Suprapubic skin (tissue), 4 donors: ENCODE measurements around the gene SH2D6. TPM values are rescaled to one million over a fixed set of nuclear protein-coding genes. Genes with fewer than 3 reads are reported as not detected.

Experiments used
- DNase-seq, 2 donors: peaks; one replicate each; pipeline ENCODE4 v3.0.0-alpha.2; 2019; ENCODE audit warnings: low spot score in 2 of 2
- H3K27ac ChIP-seq: fragments of 200-600 bp; sonication (generic); one replicate; pipeline ENCODE4 v1.5.1; 2019
- H3K27me3 ChIP-seq: fragments of 200-600 bp; sonication (generic); one replicate; pipeline ENCODE4 v1.5.1; 2019
- H3K36me3 ChIP-seq: fragments of 200-600 bp; sonication (generic); one replicate; pipeline ENCODE4 v1.5.1; 2019
- H3K4me1 ChIP-seq: fragments of 200-600 bp; sonication (generic); one replicate; pipeline ENCODE4 v1.5.1; 2019
- H3K4me3 ChIP-seq: fragments of 200-600 bp; sonication (generic); one replicate; pipeline ENCODE4 v1.5.1; 2019; ENCODE audit warnings: mild to moderate bottlenecking
- H3K9me3 ChIP-seq: fragments of 200-600 bp; sonication (generic); one replicate; pipeline ENCODE4 v1.5.1; 2019
- CTCF ChIP-seq, 2 donors: fragments of 200-600 bp in 1 of 2; fragments of 450-650 bp in 1 of 2; sonication (generic) in 1 of 2; IDR thresholded peaks; one replicate each; pipeline ENCODE4 v1.5.1; 2016 to 2019; ENCODE audit warnings: antibody characterized with exemption in 2 of 2, mild to moderate bottlenecking in 1 of 2, moderate library complexity in 1 of 2
- EP300 ChIP-seq: sonication (generic); formaldehyde crosslinking; IDR thresholded peaks from one replicate; pipeline ENCODE4 v1.6.1; 2017; ENCODE audit warnings: antibody characterized with exemption
- POLR2A ChIP-seq, 2 donors: fragments of 450-650 bp; IDR thresholded peaks; one replicate each; pipeline ENCODE4 v1.6.1; 2017; ENCODE audit warnings: antibody characterized with exemption in 2 of 2, mild to moderate bottlenecking in 2 of 2, moderate library complexity in 2 of 2
- POLR2AphosphoS5 ChIP-seq, 3 donors: sonication (generic); formaldehyde crosslinking; IDR thresholded peaks; one replicate each; pipeline ENCODE4 v1.6.1; 2017; ENCODE audit warnings: antibody characterized with exemption in 3 of 3
- WGBS: methylation state at CpG from one replicate; pipeline ENCODE4 v1.1.5; 2018; 5-methylcytosine and 5-hydroxymethylcytosine counted together
- total RNA-seq, 4 donors: library from RNA; depleted of rRNA; stranded (reverse); fragments of >200 nt; gene quantifications; one replicate each; pipeline ENCODE4 v1.1.0, GENCODE V29; 2016

Gene SH2D6
- total RNA-seq, 4 donors from 2014 or later, result not detected

GRCh38 chr2:85425588-85425987 is 7.1 kb downstream of the SH2D6 start:
- Histone ChIP-seq H3K4me3 (no peak overlapping the region), H3K9me3 (no peaks in the 10 kb centered on the region), H3K36me3 (no peaks in the 10 kb centered on the region), H3K27me3 (no peaks in the 10 kb centered on the region), H3K27ac (no peak overlapping the region), H3K4me1 (peaks cover 10% of the 10 kb centered on the region)
- no peak for DNase-seq
- TF ChIP-seq POLR2AphosphoS5 (IDR thresholded peaks at IDR 0.05), result no peak
- no peak for TF ChIP-seq CTCF (IDR thresholded peaks at IDR 0.05)
- TF ChIP-seq POLR2A (IDR thresholded peaks at IDR 0.05), result no peak
- TF ChIP-seq EP300, result no peak
- WGBS, result 82% methylated on average over 3 of the region's 3 CpGs

- TF ChIP-seq POLR2A (IDR thresholded peaks at IDR 0.05), result no peak
- no peak for TF ChIP-seq CTCF (IDR thresholded peaks at IDR 0.05)
- no peak for TF ChIP-seq EP300
- no peak for TF ChIP-seq POLR2AphosphoS5 (IDR thresholded peaks at IDR 0.05)
- H3K4me1 ChIP-seq, result no peaks in the 10 kb centered on the region
- H3K27ac ChIP-seq, result no peak overlapping the region
- DNase-seq, result no peak
- H3K36me3 ChIP-seq, result no peaks in the 10 kb centered on the region
- H3K9me3 ChIP-seq, result no peaks in the 10 kb centered on the region
- no peaks in the 10 kb centered on the region for H3K27me3 ChIP-seq
- 76% methylated on average over 3 of the region's 3 CpGs for WGBS
- H3K4me3 ChIP-seq, result no peak overlapping the region
Measured at GRCh38 chr2:85427300-85427835, 8.9 kb downstream of the SH2D6 start.

- no peak for DNase-seq
- 64% methylated on average over 7 of the region's 7 CpGs for WGBS
- H3K9me3 ChIP-seq, result no peaks in the 10 kb centered on the region
- H3K27ac ChIP-seq, result no peak overlapping the region
- no peaks in the 10 kb centered on the region for H3K36me3 ChIP-seq
- H3K4me1 ChIP-seq, result peaks cover 6% of the 10 kb centered on the region
- H3K4me3 ChIP-seq, result no peak overlapping the region
- TF ChIP-seq EP300 (no peak), CTCF (IDR thresholded peaks at IDR 0.05) (no peak), POLR2A (IDR thresholded peaks at IDR 0.05) (no peak), POLR2AphosphoS5 (IDR thresholded peaks at IDR 0.05) (no peak)
- H3K27me3 ChIP-seq, result no peaks in the 10 kb centered on the region
Measured at GRCh38 chr2:85428343-85428881, 9.9 kb downstream of the SH2D6 start.

GRCh38 chr2:85429213-85429923 is 10.9 kb downstream of the SH2D6 start:
- H3K27ac ChIP-seq, result no peak overlapping the region
- no peak for TF ChIP-seq CTCF (IDR thresholded peaks at IDR 0.05)
- TF ChIP-seq EP300, result no peak
- no peak for TF ChIP-seq POLR2AphosphoS5 (IDR thresholded peaks at IDR 0.05)
- no peak for TF ChIP-seq POLR2A (IDR thresholded peaks at IDR 0.05)

GRCh38 chr2:85429924-85430289 is 11.4 kb downstream of the SH2D6 start:
- 90% methylated on average over 2 of the region's 2 CpGs for WGBS
- no peaks in the 10 kb centered on the region for H3K36me3 ChIP-seq
- TF ChIP-seq POLR2AphosphoS5 (IDR thresholded peaks at IDR 0.05) (no peak), POLR2A (IDR thresholded peaks at IDR 0.05) (no peak), CTCF (IDR thresholded peaks at IDR 0.05) (no peak), EP300 (no peak)
- H3K9me3 ChIP-seq, result no peaks in the 10 kb centered on the region
- H3K27me3 ChIP-seq, result no peaks in the 10 kb centered on the region
- H3K27ac ChIP-seq, result no peak overlapping the region
- DNase-seq, result no peak
- peaks cover 21% of the 10 kb centered on the region for H3K4me1 ChIP-seq
- H3K4me3 ChIP-seq, result no peak overlapping the region

More at GRCh38 chr2:85429213-85429923, 10.9 kb downstream of the SH2D6 start:
- no peaks in the 10 kb centered on the region for H3K9me3 ChIP-seq
- no peaks in the 10 kb centered on the region for H3K27me3 ChIP-seq
- DNase-seq, result no peak
- 90% methylated on average over 9 of the region's 12 CpGs for WGBS
- H3K4me3 ChIP-seq, result no peak overlapping the region
- H3K36me3 ChIP-seq, result no peaks in the 10 kb centered on the region
- peaks cover 15% of the 10 kb centered on the region for H3K4me1 ChIP-seq
